PFSK-1 (cell line): ENCODE data around the gene PTPRN2.

ENCODE experiments used
- FOXP2 ChIP-seq: optimal IDR thresholded peaks from 2 replicates; pipeline ENCODE3; 2011; ENCODE audit warnings: borderline replicate concordance, control low read depth, inconsistent platforms; ENCODE audit not compliant: insufficient read depth; ENCODE audit errors: extremely low read length, extremely low read depth
- POLR2AphosphoS5 ChIP-seq: IDR thresholded peaks from 2 replicates; pipeline ENCODE4 v1.6.1; 2012; ENCODE audit warnings: low read depth, mild to moderate bottlenecking, control low read depth, low read length, moderate library complexity
- REST ChIP-seq, 2 experiments: IDR thresholded peaks; 2 replicates each; pipeline versions ENCODE4 v1.6.1 to v1.8.0; 2011 to 2012; ENCODE audit warnings: low read depth in 2 of 2, low read length in 2 of 2, control low read depth in 1 of 2, inconsistent platforms in 1 of 2, mild to moderate bottlenecking in 1 of 2, moderate library complexity in 1 of 2; ENCODE audit not compliant: insufficient read depth in 1 of 2
- SIN3A ChIP-seq: IDR thresholded peaks from 2 replicates; pipeline ENCODE4 v1.6.1; 2012; ENCODE audit warnings: mild to moderate bottlenecking, low read length, moderate library complexity, borderline replicate concordance; ENCODE audit not compliant: insufficient read depth
- TAF1 ChIP-seq: IDR thresholded peaks from 2 replicates; pipeline ENCODE4 v1.6.1; 2012; ENCODE audit warnings: low read length, control low read depth, borderline replicate concordance; ENCODE audit not compliant: insufficient read depth

Gene PTPRN2

DNA sequence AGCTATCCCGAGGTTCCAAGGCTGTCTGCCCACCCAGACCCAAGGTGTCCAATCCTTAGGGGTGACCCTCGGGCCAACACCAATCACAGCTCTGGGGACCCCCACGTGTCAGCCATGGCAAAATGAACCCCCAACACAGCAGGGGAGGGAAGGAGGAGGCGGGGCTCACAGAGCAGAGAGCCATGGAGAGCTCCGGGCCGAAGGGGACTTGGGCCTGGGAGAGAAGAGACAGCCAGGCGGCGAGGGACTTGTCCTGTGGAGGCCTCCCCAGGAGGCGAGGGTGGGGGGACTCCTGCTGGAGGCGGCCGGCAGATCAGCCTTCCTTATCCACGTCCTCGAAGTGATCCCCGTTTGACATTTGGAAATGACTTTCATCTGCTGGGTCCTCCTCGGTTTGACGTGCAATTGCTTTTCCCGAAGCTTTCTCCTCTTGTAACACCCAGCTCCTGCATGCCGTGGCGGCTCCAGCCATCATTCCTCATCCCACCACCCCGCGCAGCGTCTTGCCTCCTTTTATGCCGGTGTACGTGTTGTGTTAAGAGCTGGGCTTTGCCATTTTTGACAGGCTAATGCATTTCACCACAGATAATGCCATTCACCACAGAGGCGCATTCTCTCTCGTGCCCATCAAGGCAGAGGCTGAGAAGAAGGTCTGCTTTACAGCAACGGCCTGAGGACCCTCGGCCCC lies 913.5 kb downstream of the PTPRN2 start:
- TF ChIP-seq FOXP2 (no peak), POLR2AphosphoS5 (no peak), REST (IDR thresholded peaks at IDR 0.05; ENCODE audit: insufficient read depth in 1 of 2, low read depth in 2 of 2, low read length in 2 of 2) (no peak), SIN3A (no peak), TAF1 (no peak)

- TF ChIP-seq SIN3A (no peak), FOXP2 (no peak), POLR2AphosphoS5 (no peak), TAF1 (no peak), REST (IDR thresholded peaks at IDR 0.05; ENCODE audit: insufficient read depth in 1 of 2, low read depth in 2 of 2, low read length in 2 of 2) (no peak)
These were observed 914.0 kb downstream of the PTPRN2 start for GRCh38 chr7:157673573-157673972.

- no peak for TF ChIP-seq POLR2AphosphoS5
- TF ChIP-seq SIN3A = no peak
- TF ChIP-seq REST (IDR thresholded peaks at IDR 0.05; ENCODE audit: insufficient read depth in 1 of 2, low read depth in 2 of 2, low read length in 2 of 2) = no peak
- no peak for TF ChIP-seq TAF1
- no peak for TF ChIP-seq FOXP2
These were observed 916.0 kb downstream of the PTPRN2 start for GRCh38 chr7:157671358-157672255.

- TF ChIP-seq TAF1 = no peak
- no peak for TF ChIP-seq REST (IDR thresholded peaks at IDR 0.05; ENCODE audit: insufficient read depth in 1 of 2, low read depth in 2 of 2, low read length in 2 of 2)
- no peak for TF ChIP-seq SIN3A
- TF ChIP-seq POLR2AphosphoS5 = no peak
These were observed 916.9 kb downstream of the PTPRN2 start for GRCh38 chr7:157670490-157671357.
